Thyroid gland (tissue), 4 donors: ENCODE data around the gene GZF1. TPM values are rescaled to one million over a fixed set of nuclear protein-coding genes. Genes with fewer than 3 reads are reported as not detected.

Source experiments
- DNase-seq, 2 donors: peaks; one replicate each; pipeline ENCODE4 v3.0.0-alpha.2; 2019
- H3K27ac ChIP-seq, 3 donors: fragments of 200-600 bp; sonication (generic); 1 replicate in 2 of 3; 2 replicates in 1 of 3; pipeline ENCODE4 v1.5.1; 2016 to 2019; ENCODE audit warnings: mild to moderate bottlenecking in 1 of 3, moderate library complexity in 1 of 3
- H3K27me3 ChIP-seq: fragments of 200-600 bp; sonication (generic); one replicate; pipeline ENCODE4 v1.5.1; 2019
- H3K36me3 ChIP-seq, 2 donors: fragments of 200-600 bp; sonication (generic); one replicate each; pipeline ENCODE4 v1.5.1; 2016 to 2019
- H3K4me1 ChIP-seq, 2 donors: fragments of 200-600 bp; sonication (generic); one replicate each; pipeline ENCODE4 v1.5.1; 2017 to 2019
- H3K4me3 ChIP-seq, 3 donors: fragments of 200-600 bp; sonication (generic); replicated peaks in 1 of 3; 1 replicate in 2 of 3; 2 replicates in 1 of 3; pipeline ENCODE4 v1.5.1; 2016; ENCODE audit warnings: mild to moderate bottlenecking in 1 of 3
- H3K9me3 ChIP-seq: fragments of 200-600 bp; sonication (generic); one replicate; pipeline ENCODE4 v1.5.1; 2017
- POLR2A ChIP-seq, 2 donors: fragments of 450-650 bp; IDR thresholded peaks; one replicate each; pipeline ENCODE4 v1.6.1; 2017; ENCODE audit warnings: antibody characterized with exemption in 2 of 2, mild to moderate bottlenecking in 2 of 2, moderate library complexity in 1 of 2
- WGBS, 2 donors: methylation state at CpG; one replicate each; pipeline ENCODE4 v1.1.5; 2017; 5-methylcytosine and 5-hydroxymethylcytosine counted together
- intact Hi-C: fragments of 100-400 bp; cut with DNase I; formaldehyde crosslinking; loops from one replicate; pipeline ENCODE4 v1.15.1; 2023
- total RNA-seq, 4 donors: library from RNA; depleted of rRNA; stranded (reverse); fragments of >200 nt; gene quantifications; one replicate each; pipeline ENCODE4 v1.2.3, GENCODE V29; 2016
- TF ChIP-seq, protein P1 (sequence below), 6 experiments: fragments of 200-600 bp in 3 of 6; fragments of 450-650 bp in 3 of 6; sonication (generic) in 3 of 6; IDR thresholded peaks; one replicate each; pipeline ENCODE4 v1.5.1; 2016 to 2019; ENCODE audit warnings: antibody characterized with exemption in 6 of 6, mild to moderate bottlenecking in 2 of 6, inconsistent platforms in 1 of 6, moderate library complexity in 1 of 6

The GZF1 gene
- total RNA-seq, 4 donors from 2014 or later: 13.8 to 29.0 (median 15.4) TPM

- intact Hi-C loops: no loop called here
- Histone ChIP-seq H3K27ac (no peak overlapping the region), H3K4me1 (no peaks in the 10 kb centered on the region), H3K27me3 (no peaks in the 10 kb centered on the region), H3K36me3 (no peaks in the 10 kb centered on the region), H3K4me3 (no peak overlapping the region), H3K9me3 (no peaks in the 10 kb centered on the region)
- no peak for TF ChIP-seq POLR2A (IDR thresholded peaks at IDR 0.05)
- TF ChIP-seq, protein P1, sequence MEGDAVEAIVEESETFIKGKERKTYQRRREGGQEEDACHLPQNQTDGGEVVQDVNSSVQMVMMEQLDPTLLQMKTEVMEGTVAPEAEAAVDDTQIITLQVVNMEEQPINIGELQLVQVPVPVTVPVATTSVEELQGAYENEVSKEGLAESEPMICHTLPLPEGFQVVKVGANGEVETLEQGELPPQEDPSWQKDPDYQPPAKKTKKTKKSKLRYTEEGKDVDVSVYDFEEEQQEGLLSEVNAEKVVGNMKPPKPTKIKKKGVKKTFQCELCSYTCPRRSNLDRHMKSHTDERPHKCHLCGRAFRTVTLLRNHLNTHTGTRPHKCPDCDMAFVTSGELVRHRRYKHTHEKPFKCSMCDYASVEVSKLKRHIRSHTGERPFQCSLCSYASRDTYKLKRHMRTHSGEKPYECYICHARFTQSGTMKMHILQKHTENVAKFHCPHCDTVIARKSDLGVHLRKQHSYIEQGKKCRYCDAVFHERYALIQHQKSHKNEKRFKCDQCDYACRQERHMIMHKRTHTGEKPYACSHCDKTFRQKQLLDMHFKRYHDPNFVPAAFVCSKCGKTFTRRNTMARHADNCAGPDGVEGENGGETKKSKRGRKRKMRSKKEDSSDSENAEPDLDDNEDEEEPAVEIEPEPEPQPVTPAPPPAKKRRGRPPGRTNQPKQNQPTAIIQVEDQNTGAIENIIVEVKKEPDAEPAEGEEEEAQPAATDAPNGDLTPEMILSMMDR (IDR thresholded peaks at IDR 0.05): no peak
- DNase-seq: no peak
- 85 to 87% methylated on average over 6 of the region's 6 CpGs for WGBS, 2 donors
These were observed 24.5 kb downstream of the GZF1 start for GRCh38 chr20:23386304-23387117.

DNA sequence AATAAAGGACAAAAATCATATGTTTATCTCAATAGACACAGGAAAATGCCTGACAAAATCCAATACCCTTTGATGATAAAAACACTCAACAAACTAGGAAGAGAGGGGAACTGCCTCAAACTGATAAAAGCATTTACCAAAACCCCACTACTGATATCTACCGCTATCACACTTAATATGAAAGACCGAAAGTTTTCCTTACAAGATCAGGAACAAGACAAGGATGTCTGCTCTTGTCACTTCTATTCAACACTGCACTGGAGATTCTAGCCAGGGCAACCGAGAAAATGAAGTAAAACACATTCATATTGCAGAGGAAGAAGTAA, 25.1 kb downstream of the GZF1 start:
- Histone ChIP-seq H3K27me3 (no peaks in the 10 kb centered on the region), H3K4me1 (no peaks in the 10 kb centered on the region), H3K27ac (no peak overlapping the region), H3K9me3 (no peaks in the 10 kb centered on the region), H3K36me3 (peaks cover 0 to under 1% of the 10 kb centered on the region in 2 donors), H3K4me3 (no peak overlapping the region)
- 96 to 98% methylated on average over 3 of the region's 3 CpGs for WGBS, 2 donors
- TF ChIP-seq, protein P1 (IDR thresholded peaks at IDR 0.05): no peak
- TF ChIP-seq POLR2A (IDR thresholded peaks at IDR 0.05): no peak
- intact Hi-C loops: no loop called here
- DNase-seq: no peak

- TF ChIP-seq POLR2A (IDR thresholded peaks at IDR 0.05): no peak
- TF ChIP-seq, protein P1 (IDR thresholded peaks at IDR 0.05): no peak
- H3K27me3 ChIP-seq: no peaks in the 10 kb centered on the region
- H3K4me1 ChIP-seq: no peaks in the 10 kb centered on the region
- intact Hi-C loops: no loop called here
- 89 to 93% methylated on average over 1 of the region's 1 CpG for WGBS, 2 donors
- H3K36me3 ChIP-seq: peaks cover 14 to 21% of the 10 kb centered on the region in 2 donors
- no peak overlapping the region for H3K27ac ChIP-seq
- H3K9me3 ChIP-seq: no peaks in the 10 kb centered on the region
- H3K4me3 ChIP-seq: no peak overlapping the region
- no peak for DNase-seq
These were observed 28.3 kb downstream of the GZF1 start for GRCh38 chr20:23390091-23390774.

- WGBS, 2 donors: 93 to 96% methylated on average over 4 of the region's 4 CpGs
- intact Hi-C loops: no loop called here
- no peak overlapping the region for H3K4me3 ChIP-seq
- H3K4me1 ChIP-seq: no peaks in the 10 kb centered on the region
- DNase-seq: no peak
- no peak overlapping the region for H3K27ac ChIP-seq
- TF ChIP-seq, protein P1 (IDR thresholded peaks at IDR 0.05): no peak
- no peak for TF ChIP-seq POLR2A (IDR thresholded peaks at IDR 0.05)
- no peaks in the 10 kb centered on the region for H3K9me3 ChIP-seq
- H3K36me3 ChIP-seq: peaks cover 14 to 21% of the 10 kb centered on the region in 2 donors
- H3K27me3 ChIP-seq: no peaks in the 10 kb centered on the region
These were observed 29.8 kb downstream of the GZF1 start for GRCh38 chr20:23391707-23392310.
